ENCODE results near the gene RMDN2.
"Not testable (repeated sequence)": the region's sequence is repeated elsewhere in the genome, so short reads cannot be mapped to it uniquely, and the experiment has no call there.

The RMDN2 gene

GRCh38 chr2:38010995-38011394 is 85.9 kb downstream of the RMDN2 start:
- in situ Hi-C loops (cut with HindIII; ENCODE audit: low pct_ligation_motif_present, low sequenced_read_pairs) = no loop called here
- DNase-seq = no peak
- Histone ChIP-seq H3K27ac (no peak overlapping the region), H3K4me3 (ENCODE audit: low read depth, low read length) (no peak overlapping the region), H3K27me3 (replicated peaks) (no peaks in the 10 kb centered on the region), H3K36me3 (replicated peaks) (no peaks in the 10 kb centered on the region)
- TF ChIP-seq CTCF (IDR thresholded peaks at IDR 0.05; ENCODE audit: low read depth, low read length, missing control alignments) = no peak

- Histone ChIP-seq H3K27me3 (replicated peaks) (no peaks in the 10 kb centered on the region), H3K4me3 (ENCODE audit: low read depth, low read length) (no peak overlapping the region), H3K36me3 (replicated peaks) (no peaks in the 10 kb centered on the region), H3K27ac (no peak overlapping the region)
- TF ChIP-seq CTCF (IDR thresholded peaks at IDR 0.05; ENCODE audit: low read depth, low read length, missing control alignments) = no peak
- DNase-seq = no peak
- in situ Hi-C loops (cut with HindIII; ENCODE audit: low pct_ligation_motif_present, low sequenced_read_pairs) = no loop called here
Measured at GRCh38 chr2:38013158-38013752, 88.2 kb downstream of the RMDN2 start.

- TF ChIP-seq CTCF (IDR thresholded peaks at IDR 0.05; ENCODE audit: low read depth, low read length, missing control alignments) = no peak
- Histone ChIP-seq H3K27me3 (replicated peaks) (no peaks in the 10 kb centered on the region), H3K4me3 (ENCODE audit: low read depth, low read length) (no peak overlapping the region), H3K36me3 (replicated peaks) (no peaks in the 10 kb centered on the region), H3K27ac (no peak overlapping the region)
- in situ Hi-C loops (cut with HindIII; ENCODE audit: low pct_ligation_motif_present, low sequenced_read_pairs) = no loop called here
- DNase-seq = no peak
Measured at GRCh38 chr2:38016219-38016618, 91.1 kb downstream of the RMDN2 start.

GRCh38 chr2:38017836-38018235 is 92.7 kb downstream of the RMDN2 start:
- TF ChIP-seq CTCF (IDR thresholded peaks at IDR 0.05; ENCODE audit: low read depth, low read length, missing control alignments) = no peak
- H3K27me3 ChIP-seq (replicated peaks) = no peaks in the 10 kb centered on the region
- in situ Hi-C loops (cut with HindIII; ENCODE audit: low pct_ligation_motif_present, low sequenced_read_pairs) = no loop called here
- no peak for DNase-seq
- no peaks in the 10 kb centered on the region for H3K36me3 ChIP-seq (replicated peaks)
- H3K27ac ChIP-seq = no peak overlapping the region
- no peak overlapping the region for H3K4me3 ChIP-seq (ENCODE audit: low read depth, low read length)

GRCh38 chr2:38020359-38021069 is 95.4 kb downstream of the RMDN2 start:
- H3K4me3 ChIP-seq (ENCODE audit: low read depth, low read length); H3K27me3 ChIP-seq (replicated peaks); H3K36me3 ChIP-seq (replicated peaks); in situ Hi-C loops (cut with HindIII; ENCODE audit: low pct_ligation_motif_present, low sequenced_read_pairs); H3K27ac ChIP-seq; DNase-seq: not testable (repeated sequence)

- H3K4me3 ChIP-seq (ENCODE audit: low read depth, low read length) = no peak overlapping the region
- in situ Hi-C loops (cut with HindIII; ENCODE audit: low pct_ligation_motif_present, low sequenced_read_pairs) = no loop called here
- no peaks in the 10 kb centered on the region for H3K36me3 ChIP-seq (replicated peaks)
- H3K27ac ChIP-seq = no peak overlapping the region
- H3K27me3 ChIP-seq (replicated peaks) = no peaks in the 10 kb centered on the region
- no peak for DNase-seq
- TF ChIP-seq CTCF (IDR thresholded peaks at IDR 0.05; ENCODE audit: low read depth, low read length, missing control alignments) = no peak
Measured at GRCh38 chr2:38021589-38021988, 96.5 kb downstream of the RMDN2 start.
